ENCODE results near the gene ACKR1.

DNA sequence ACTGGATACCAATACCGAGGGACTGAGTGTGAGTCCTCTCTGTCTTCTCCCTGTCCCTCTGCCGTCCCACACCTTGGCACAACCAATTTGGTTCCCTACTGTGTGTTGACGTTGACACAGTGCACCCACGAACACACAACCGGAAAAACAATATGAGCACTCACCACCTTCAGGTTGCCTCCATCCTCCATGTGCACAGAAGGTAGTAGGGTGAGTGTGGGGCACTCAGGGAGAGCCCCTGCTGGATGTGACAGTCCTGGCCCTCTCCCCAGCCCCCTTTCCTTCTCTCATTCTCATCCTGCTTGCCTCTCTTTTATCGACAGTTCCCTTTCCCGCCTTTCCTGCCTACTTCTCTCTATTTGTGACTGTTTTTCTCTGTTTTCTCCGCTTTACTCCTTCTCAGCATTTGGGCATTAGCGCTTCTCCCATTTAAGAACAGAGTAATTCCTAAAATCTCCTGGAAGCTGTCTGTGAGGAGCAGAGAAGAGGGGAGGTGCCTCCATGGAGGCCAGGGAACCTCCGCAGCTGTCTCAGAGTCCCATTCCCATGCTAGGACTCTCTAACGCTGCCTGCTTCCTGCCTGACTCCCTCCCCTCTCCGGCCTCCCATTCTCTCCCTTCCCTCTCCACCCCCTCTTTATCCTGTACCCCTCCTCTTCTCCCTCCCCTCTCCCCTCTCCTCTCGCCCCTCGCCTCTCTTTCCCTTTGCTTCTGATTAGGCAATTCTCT is 16.9 kb upstream of the ACKR1 start:
- TF ChIP-seq, protein P1, sequence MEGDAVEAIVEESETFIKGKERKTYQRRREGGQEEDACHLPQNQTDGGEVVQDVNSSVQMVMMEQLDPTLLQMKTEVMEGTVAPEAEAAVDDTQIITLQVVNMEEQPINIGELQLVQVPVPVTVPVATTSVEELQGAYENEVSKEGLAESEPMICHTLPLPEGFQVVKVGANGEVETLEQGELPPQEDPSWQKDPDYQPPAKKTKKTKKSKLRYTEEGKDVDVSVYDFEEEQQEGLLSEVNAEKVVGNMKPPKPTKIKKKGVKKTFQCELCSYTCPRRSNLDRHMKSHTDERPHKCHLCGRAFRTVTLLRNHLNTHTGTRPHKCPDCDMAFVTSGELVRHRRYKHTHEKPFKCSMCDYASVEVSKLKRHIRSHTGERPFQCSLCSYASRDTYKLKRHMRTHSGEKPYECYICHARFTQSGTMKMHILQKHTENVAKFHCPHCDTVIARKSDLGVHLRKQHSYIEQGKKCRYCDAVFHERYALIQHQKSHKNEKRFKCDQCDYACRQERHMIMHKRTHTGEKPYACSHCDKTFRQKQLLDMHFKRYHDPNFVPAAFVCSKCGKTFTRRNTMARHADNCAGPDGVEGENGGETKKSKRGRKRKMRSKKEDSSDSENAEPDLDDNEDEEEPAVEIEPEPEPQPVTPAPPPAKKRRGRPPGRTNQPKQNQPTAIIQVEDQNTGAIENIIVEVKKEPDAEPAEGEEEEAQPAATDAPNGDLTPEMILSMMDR (optimal IDR thresholded peaks at IDR 0.05 in 1 of 3, IDR thresholded peaks at IDR 0.05 in 1 of 3, conservative IDR thresholded peaks at IDR 0.05 in 1 of 3; ENCODE audit: extremely low read depth in 1 of 3, insufficient read depth in 2 of 3, low read length in 3 of 3), result no peak
- TF ChIP-seq EZH2 (IDR thresholded peaks at IDR 0.05; ENCODE audit: low read length), result no peak

Measured in keratinocyte (primary cell).